ENCODE data around the gene FOXD1. TPM values are rescaled to one million over a fixed set of nuclear protein-coding genes. Genes with fewer than 3 reads are reported as not detected.

The FOXD1 gene
- total RNA-seq (under 1 TPM in 1 of 5 donors, not detected in 4; 0.18 TPM), polyA plus RNA-seq (under 1 TPM in 2 of 3 donors, not detected in 1; 0.19 to 0.28 TPM)
- long read RNA-seq, donor 1 = 0 reads
- long read RNA-seq, donor 2 = 0 reads
- long read RNA-seq, donor 3 = 0 reads
- long read RNA-seq, donor 4 = 0 reads
- long read RNA-seq, donor 5 = 0 reads
- long read RNA-seq, donor 6, partial matches to known transcripts = 0 of 1 reads
- long read RNA-seq, donor 6, other reads (novel, unspliced or antisense) = 0 of 1 reads
- long read RNA-seq, donor 7 = 0 reads
- long read RNA-seq, donor 8 = 0 reads
- long read RNA-seq, donor 9 = 0 reads
- long read RNA-seq, donor 10 = 0 reads

GRCh38 chr5:73448463-73449136 lies at the start of gene FOXD1:
TSS of gene FOXD1 (minus strand) at chr5:73448777. CDS start at chr5:73448362, 415 bp downstream.
- Histone ChIP-seq H3K36me3 (no peaks in the 10 kb centered on the region), H3K9me3 (peaks cover 0 to 6% (median 0%) of the 10 kb centered on the region in 4 donors), H3K4me1 (peaks cover 23 to 42% (median 31%) of the 10 kb centered on the region in 4 donors), H3K27ac (no peak within 1 kb of the TSS), H3K4me3 (peak within 1 kb of the TSS; percentile 33 to 61 (median 48)), H3K27me3 (peaks cover 53 to 98% (median 93%) of the 10 kb centered on the region in 3 donors)
- intact Hi-C loops (cut with DNase I; ENCODE audit: low total_unique reads) = loop anchor here (10.0 kb wide), 1 partner anchor 234 kb away; no protein-coding TSS in a partner anchor
- WGBS, 5 donors = 0 to 4% (median 2%) methylated on average over 19 to 59 of the region's 59 CpGs
- peak in 1 of 3 donors; percentile 9 for TF ChIP-seq POLR2AphosphoS5 (IDR thresholded peaks at IDR 0.05)
- no peak for TF ChIP-seq POLR2A (IDR thresholded peaks at IDR 0.05)
- DNase-seq = peak; percentile 45 to 90

- Histone ChIP-seq H3K27me3 (no peaks in the 10 kb centered on the region), H3K9me3 (no peaks in the 10 kb centered on the region), H3K27ac (peak overlapping the region; percentile 92 to 98 (median 94)), H3K4me3 (peak overlapping the region; percentile 77 to 95 (median 93)), H3K4me1 (peaks cover 27 to 60% (median 42%) of the 10 kb centered on the region in 4 donors), H3K36me3 (peaks cover 5 to 22% (median 19%) of the 10 kb centered on the region in 4 donors)
- WGBS, 5 donors = 32 to 47% (median 44%) methylated on average over 16 of the region's 16 CpGs
- DNase-seq = no peak
- intact Hi-C loops (cut with DNase I; ENCODE audit: low total_unique reads) = no loop called here
- no peak for TF ChIP-seq POLR2A (IDR thresholded peaks at IDR 0.05)
These were observed 49.0 kb upstream of the FOXD1 start for GRCh38 chr5:73497497-73498056.

- peaks cover 27 to 54% (median 39%) of the 10 kb centered on the region in 4 donors for H3K4me1 ChIP-seq
- H3K27me3 ChIP-seq = no peaks in the 10 kb centered on the region
- peak overlapping the region in 2 of 5 donors; percentile 94 to 98 for H3K27ac ChIP-seq
- H3K4me3 ChIP-seq = no peak overlapping the region
- H3K9me3 ChIP-seq = no peaks in the 10 kb centered on the region
- intact Hi-C loops (cut with DNase I; ENCODE audit: low total_unique reads) = no loop called here
- TF ChIP-seq POLR2A (IDR thresholded peaks at IDR 0.05) (no peak), CTCF (IDR thresholded peaks at IDR 0.05) (no peak), POLR2AphosphoS5 (IDR thresholded peaks at IDR 0.05) (no peak), EP300 (IDR thresholded peaks at IDR 0.05) (no peak)
- WGBS, 5 donors = 44 to 76% (median 59%) methylated on average over 1 of the region's 1 CpG
- DNase-seq = peak in 1 of 2 donors; percentile 67
- peaks cover 0 to 17% (median 13%) of the 10 kb centered on the region in 4 donors for H3K36me3 ChIP-seq
These were observed 48.4 kb upstream of the FOXD1 start for GRCh38 chr5:73496984-73497457.

- intact Hi-C loops (cut with DNase I; ENCODE audit: low total_unique reads) = no loop called here
- peak in 1 of 2 donors; percentile 50 for DNase-seq
- Histone ChIP-seq H3K9me3 (no peaks in the 10 kb centered on the region), H3K27me3 (no peaks in the 10 kb centered on the region), H3K4me1 (peaks cover 20 to 43% (median 34%) of the 10 kb centered on the region in 4 donors), H3K4me3 (no peak overlapping the region), H3K27ac (no peak overlapping the region), H3K36me3 (peaks cover 0 to 7% (median 3%) of the 10 kb centered on the region in 4 donors)
- 68 to 81% (median 80%) methylated on average over 4 of the region's 4 CpGs for WGBS, 5 donors
- TF ChIP-seq EP300 (IDR thresholded peaks at IDR 0.05) (no peak), CTCF (IDR thresholded peaks at IDR 0.05) (no peak), POLR2AphosphoS5 (IDR thresholded peaks at IDR 0.05) (no peak), POLR2A (IDR thresholded peaks at IDR 0.05) (no peak)
These were observed 47.3 kb upstream of the FOXD1 start for GRCh38 chr5:73495772-73496335.

GRCh38 chr5:73494721-73495120 lies 46.1 kb upstream of the FOXD1 start:
- TF ChIP-seq POLR2AphosphoS5 (IDR thresholded peaks at IDR 0.05) (no peak), CTCF (IDR thresholded peaks at IDR 0.05) (no peak), EP300 (IDR thresholded peaks at IDR 0.05) (no peak), POLR2A (IDR thresholded peaks at IDR 0.05) (no peak)
- no peak overlapping the region for H3K27ac ChIP-seq
- H3K36me3 ChIP-seq = no peaks in the 10 kb centered on the region
- H3K27me3 ChIP-seq = no peaks in the 10 kb centered on the region
- no peaks in the 10 kb centered on the region for H3K9me3 ChIP-seq
- intact Hi-C loops (cut with DNase I; ENCODE audit: low total_unique reads) = no loop called here
- no peak overlapping the region for H3K4me3 ChIP-seq
- peaks cover 12 to 31% (median 23%) of the 10 kb centered on the region in 4 donors for H3K4me1 ChIP-seq
- DNase-seq = no peak
